NCI-H2107 (cell line): ENCODE data around the gene ZBED1.

Experiments used
- DNase-seq: peaks from one replicate; lab custom pipeline; 2025; lab: John Stamatoyannopoulos, UW

ZBED1 gene

DNA sequence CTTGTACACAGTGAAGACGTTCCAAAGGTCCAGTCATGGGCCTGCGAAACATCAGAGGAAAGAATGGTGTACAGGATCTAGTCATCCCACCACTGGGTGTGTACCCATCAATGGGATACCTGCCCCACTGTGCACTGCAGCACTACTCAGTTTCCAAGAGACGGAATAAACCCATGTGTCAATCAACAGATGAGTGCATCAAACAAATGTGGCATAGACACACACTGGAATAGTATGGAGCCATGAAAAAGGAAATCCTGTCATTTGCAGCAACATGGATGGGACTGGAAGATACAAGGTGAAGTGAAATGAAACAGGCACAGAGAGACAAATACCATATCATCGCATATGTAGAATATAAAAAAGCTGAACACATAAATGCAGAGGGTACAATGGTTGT is 48.0 kb downstream of the ZBED1 start:
- DNase-seq: no peak

DNA sequence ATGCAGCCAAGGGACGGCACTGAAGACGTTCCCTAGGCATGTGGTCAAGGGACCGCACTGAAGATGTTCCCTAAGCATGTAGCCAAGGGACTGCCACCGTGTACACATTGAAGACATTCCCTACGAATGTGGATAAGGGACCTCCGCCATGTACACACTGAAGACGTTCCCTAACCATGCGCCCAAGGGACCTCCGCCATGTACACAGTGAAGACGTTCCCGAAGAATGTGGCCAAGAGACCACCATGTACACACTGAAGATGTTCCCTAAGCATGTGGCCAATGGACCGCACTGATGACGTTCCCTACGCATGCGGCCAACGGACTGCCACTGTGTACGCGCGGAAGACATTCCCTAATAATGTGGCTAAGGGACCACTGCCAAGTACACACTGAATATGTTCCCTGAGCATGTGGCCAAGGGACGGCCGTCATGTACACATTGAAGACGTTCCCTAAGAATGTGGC is 48.4 kb downstream of the ZBED1 start:
- no peak for DNase-seq

GRCh38 chrX:2451501-2452316 is 49.1 kb downstream of the ZBED1 start:
- no peak for DNase-seq

DNA sequence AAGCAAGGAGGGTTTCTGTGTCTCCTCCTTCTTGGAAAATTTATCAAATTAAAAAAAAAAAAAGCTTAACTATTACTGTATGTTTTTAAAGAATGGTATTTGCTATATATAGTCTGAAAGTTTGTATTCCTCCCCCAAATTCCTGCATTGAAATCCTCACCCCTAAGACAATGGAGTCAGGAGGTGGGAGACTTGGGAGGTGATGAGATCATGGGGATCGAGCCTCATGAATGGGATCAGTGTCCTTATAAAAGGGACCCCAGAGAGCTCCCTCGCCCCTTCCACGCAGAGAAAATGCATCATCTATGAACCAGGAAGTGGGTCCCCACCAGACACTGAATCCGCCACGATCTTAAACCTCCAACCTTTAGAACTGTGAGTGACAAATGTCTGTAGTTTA is 50.1 kb downstream of the ZBED1 start:
- no peak for DNase-seq

DNA sequence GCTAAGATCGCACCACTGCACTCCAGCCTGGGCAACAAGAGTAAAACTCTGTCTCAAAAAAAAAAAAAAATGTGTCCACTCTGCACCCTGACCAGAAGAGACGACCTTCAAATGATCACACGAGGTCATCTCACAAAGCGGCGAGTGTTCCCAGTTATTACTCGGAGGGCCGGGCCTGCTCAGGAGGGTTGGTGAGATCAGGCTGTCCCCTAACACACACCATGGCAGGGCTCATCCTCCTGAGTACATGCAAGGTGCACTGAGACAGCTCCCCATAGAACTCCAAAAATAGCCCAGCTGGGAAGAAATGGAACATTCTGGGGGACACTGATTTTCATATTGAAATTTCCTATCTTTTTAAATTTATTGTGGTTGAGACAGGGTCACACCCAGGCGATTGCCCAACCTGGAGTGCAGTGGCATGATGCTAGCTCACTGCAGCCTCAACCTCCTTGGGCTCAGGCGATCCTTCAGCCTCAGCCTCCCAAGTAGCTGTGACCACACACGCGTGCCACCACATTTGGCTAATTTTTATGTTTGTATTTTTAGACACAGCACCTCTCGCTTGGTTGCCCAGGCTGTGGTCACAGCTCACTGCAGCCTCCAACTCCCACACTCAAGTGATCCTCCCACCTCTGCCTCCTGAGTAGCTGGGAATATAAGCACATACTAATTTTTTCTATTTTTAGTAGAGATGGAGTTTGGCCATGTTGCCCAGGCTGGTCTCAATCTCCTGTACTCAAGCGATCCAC is 51.5 kb downstream of the ZBED1 start:
- DNase-seq: no peak

GRCh38 chrX:2447484-2447883 is 53.3 kb downstream of the ZBED1 start:
- no peak for DNase-seq

DNA sequence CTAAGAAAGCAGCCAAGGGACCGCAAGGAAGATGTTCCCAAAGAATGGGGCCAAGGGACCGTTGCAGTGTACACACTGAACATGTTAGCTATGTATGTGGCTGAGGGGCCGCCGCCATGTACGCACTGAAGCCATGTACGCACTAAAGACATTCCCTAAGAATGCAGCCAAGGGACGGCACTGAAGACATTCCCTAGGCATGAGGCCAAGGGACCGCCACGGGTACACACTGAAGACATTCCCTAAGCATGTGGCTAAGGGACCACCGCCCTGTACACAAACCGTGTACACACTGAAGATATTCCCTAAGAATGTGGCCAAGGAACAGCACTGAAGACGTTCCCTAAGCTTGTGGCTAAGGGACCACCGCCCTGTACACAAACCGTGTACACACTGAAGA is 54.0 kb downstream of the ZBED1 start:
- DNase-seq: no peak

GRCh38 chrX:2445662-2446623 is 54.8 kb downstream of the ZBED1 start:
- no peak for DNase-seq

DNA sequence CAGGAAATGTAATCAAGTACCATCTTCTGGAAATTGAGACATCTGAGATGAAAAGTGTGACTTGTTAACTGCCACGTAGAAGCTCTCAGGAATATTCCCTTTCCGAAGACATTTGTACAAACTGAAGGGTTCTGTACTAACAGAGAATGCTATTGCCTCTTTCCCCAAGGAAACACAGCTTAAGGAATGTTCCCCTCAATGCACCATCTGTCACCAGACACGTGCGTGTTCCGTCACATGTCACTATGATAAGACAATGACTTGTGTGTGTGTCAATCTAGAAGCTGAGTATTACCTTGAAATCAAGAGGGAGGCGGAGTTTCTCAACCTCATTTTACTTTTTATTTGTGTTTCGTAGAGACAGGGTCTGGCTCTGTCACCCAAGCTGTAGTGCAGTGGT is 58.1 kb downstream of the ZBED1 start:
- no peak for DNase-seq

GRCh38 chrX:2441466-2441865 is 59.3 kb downstream of the ZBED1 start:
- no peak for DNase-seq

DNA sequence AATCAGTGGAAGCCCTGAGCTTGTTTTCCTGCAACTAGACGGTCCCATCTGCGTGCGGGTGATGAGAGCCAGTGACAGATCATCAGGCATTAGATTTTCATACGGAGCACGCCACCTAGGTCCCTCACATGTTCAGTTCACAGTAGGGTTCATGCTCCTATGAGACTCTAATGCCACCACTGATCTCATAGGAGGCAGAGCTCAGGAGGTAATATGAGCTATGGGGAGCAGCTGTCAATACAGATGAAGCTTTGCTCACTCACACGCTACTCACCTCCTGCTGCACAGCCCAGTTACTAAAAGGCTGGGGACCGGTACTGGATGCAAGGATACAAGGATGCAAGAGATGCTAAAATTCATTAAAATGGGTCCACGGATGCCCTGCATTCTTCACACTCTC is 61.2 kb downstream of the ZBED1 start:
- no peak for DNase-seq
